HepG2 (cell line): Measurements from ENCODE around the gene TF. TPM values are rescaled to one million over a fixed set of nuclear protein-coding genes. Genes with fewer than 3 reads are reported as not detected.

ENCODE experiments used
- CBX2 ChIP-seq, 2 experiments: fragments of 200-600 bp in 1 of 2; sonication (generic); formaldehyde crosslinking in 1 of 2; IDR thresholded peaks; 2 replicates each; pipeline versions ENCODE4 v1.7.0 to v1.8.1; 2018 to 2022; ENCODE audit warnings: low read depth in 2 of 2, low read length in 1 of 2, mild to moderate bottlenecking in 1 of 2, missing genetic modification reagents in 1 of 2
- KLF15 ChIP-seq: sonication (generic); formaldehyde crosslinking; IDR thresholded peaks from 2 replicates; pipeline ENCODE4 v1.8.1; 2023; ENCODE audit warnings: borderline replicate concordance, mild to moderate bottlenecking, inconsistent platforms, missing genetic modification reagents, mixed read lengths
- MLLT10 ChIP-seq: sonication (generic); formaldehyde crosslinking; IDR thresholded peaks from 2 replicates; pipeline ENCODE4 v1.4.0; 2020; ENCODE audit warnings: missing genetic modification reagents
- RBM22 ChIP-seq: fragments of 200-400 bp; formaldehyde crosslinking; optimal IDR thresholded peaks from 2 replicates; pipeline ENCODE3; 2017; ENCODE audit warnings: mild to moderate bottlenecking, low read length, moderate library complexity
- SAFB2 ChIP-seq: sonication (generic); formaldehyde crosslinking; IDR thresholded peaks from 2 replicates; pipeline ENCODE4 v1.5.1; 2020; ENCODE audit warnings: missing genetic modification reagents, low read depth, mild to moderate bottlenecking, borderline replicate concordance
- SSRP1 ChIP-seq: IDR thresholded peaks from 2 replicates; pipeline ENCODE4 v1.6.1; 2016; ENCODE audit warnings: control low read depth
- ZBTB1 ChIP-seq: sonication (generic); formaldehyde crosslinking; IDR thresholded peaks from 2 replicates; pipeline ENCODE4 v1.4.0; 2020; ENCODE audit warnings: missing genetic modification reagents, borderline replicate concordance
- ZBTB20 ChIP-seq: sonication (generic); formaldehyde crosslinking; IDR thresholded peaks from 2 replicates; pipeline ENCODE4 v1.8.1; 2023; ENCODE audit warnings: missing genetic modification reagents, low read depth, mild to moderate bottlenecking, borderline replicate concordance
- ZNF354B ChIP-seq: sonication (generic); formaldehyde crosslinking; IDR thresholded peaks from 2 replicates; pipeline ENCODE4 v1.8.0; 2022; ENCODE audit warnings: mild to moderate bottlenecking, missing genetic modification reagents
- ZNF773 ChIP-seq: sonication (generic); formaldehyde crosslinking; IDR thresholded peaks from 2 replicates; pipeline ENCODE4 v1.4.0; 2020; ENCODE audit warnings: missing genetic modification reagents, borderline replicate concordance
- polyA plus RNA-seq, 8 experiments: library from polyadenylated mRNA; depleted of rRNA in 3 of 8; stranded (reverse) in 7 of 8; unstranded in 1 of 8; fragments of >200 nt; fragmentation: Illumina TruSeq in 4 of 8; extraction: Trizol in 4 of 8; gene quantifications; 2 replicates each; pipeline versions ENCODE4 v1.2.1 to v1.2.3, GENCODE V29; 2011 to 2016; ENCODE audit warnings: low read depth in 4 of 8, missing spikeins in 1 of 8, mixed read lengths in 1 of 8; ENCODE audit not compliant: insufficient read depth in 1 of 8
- total RNA-seq, 5 experiments: library from RNA; depleted of rRNA; stranded (reverse); fragments of >200 nt; fragmentation: Illumina TruSeq; extraction: Trizol; gene quantifications; 2 replicates each; pipeline ENCODE4 v1.2.3, GENCODE V29; 2016; ENCODE audit warnings: low read depth in 1 of 5
- TF ChIP-seq, protein P1 (sequence below): sonication (generic); formaldehyde crosslinking; conservative IDR thresholded peaks from 2 replicates; pipeline ENCODE4 v1.4.0; 2020; ENCODE audit warnings: missing genetic modification reagents

The TF gene
- total and polyA plus RNA-seq, 2 of the 13 experiments (the other 11 are each of a cell fraction or from before 2014, with no cell fraction given) = 10,074 to 11,821 TPM

- TF ChIP-seq ZBTB1 (CRISPR knock-in tag) (no peak), SAFB2 (CRISPR knock-in tag) (no peak), ZNF773 (CRISPR knock-in tag) (no peak), KLF15 (CRISPR knock-in tag) (0 out of 2 replicates have a peak, but pooled peaks have one; percentile 6), MLLT10 (peak; percentile 14; the same call in 1 of the 2 replicates), ZNF354B (CRISPR knock-in tag) (0 out of 2 replicates have a peak, but pooled peaks have one; percentile 29), ZBTB20 (CRISPR knock-in tag) (0 out of 2 replicates have a peak, but pooled peaks have one; percentile 12), SSRP1 (CRISPR knock-in tag) (peak; percentile 36; the same call in 1 of the 2 replicates), RBM22 (peak; percentile 1), CBX2 (IDR thresholded peaks at IDR 0.05; ENCODE audit: low read depth, low read length) (no peak), CBX2 (CRISPR knock-in tag; IDR thresholded peaks at IDR 0.05; ENCODE audit: low read depth) (no peak)
- TF ChIP-seq, protein P1, sequence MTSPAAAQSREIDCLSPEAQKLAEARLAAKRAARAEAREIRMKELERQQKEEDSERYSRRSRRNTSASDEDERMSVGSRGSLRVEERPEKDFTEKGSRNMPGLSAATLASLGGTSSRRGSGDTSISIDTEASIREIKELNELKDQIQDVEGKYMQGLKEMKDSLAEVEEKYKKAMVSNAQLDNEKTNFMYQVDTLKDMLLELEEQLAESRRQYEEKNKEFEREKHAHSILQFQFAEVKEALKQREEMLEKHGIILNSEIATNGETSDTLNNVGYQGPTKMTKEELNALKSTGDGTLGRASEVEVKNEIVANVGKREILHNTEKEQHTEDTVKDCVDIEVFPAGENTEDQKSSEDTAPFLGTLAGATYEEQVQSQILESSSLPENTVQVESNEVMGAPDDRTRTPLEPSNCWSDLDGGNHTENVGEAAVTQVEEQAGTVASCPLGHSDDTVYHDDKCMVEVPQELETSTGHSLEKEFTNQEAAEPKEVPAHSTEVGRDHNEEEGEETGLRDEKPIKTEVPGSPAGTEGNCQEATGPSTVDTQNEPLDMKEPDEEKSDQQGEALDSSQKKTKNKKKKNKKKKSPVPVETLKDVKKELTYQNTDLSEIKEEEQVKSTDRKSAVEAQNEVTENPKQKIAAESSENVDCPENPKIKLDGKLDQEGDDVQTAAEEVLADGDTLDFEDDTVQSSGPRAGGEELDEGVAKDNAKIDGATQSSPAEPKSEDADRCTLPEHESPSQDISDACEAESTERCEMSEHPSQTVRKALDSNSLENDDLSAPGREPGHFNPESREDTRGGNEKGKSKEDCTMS (CRISPR knock-in tag) = no peak
These were observed 1.2 kb downstream of the TF start (continued) for GRCh38 chr3:133747373-133747772.
